Measurements from ENCODE around the gene POU2F1.

POU2F1 gene

GRCh38 chr1:167367705-167368104 lies 147.0 kb downstream of the POU2F1 start:
- DNase-seq (ENCODE audit: low spot score) = no peak

GRCh38 chr1:167369175-167369574 lies 148.5 kb downstream of the POU2F1 start:
- DNase-seq (ENCODE audit: low spot score) = no peak

GRCh38 chr1:167369933-167370332 lies 149.2 kb downstream of the POU2F1 start:
- no peak for DNase-seq (ENCODE audit: low spot score)

- no peak for DNase-seq (ENCODE audit: low spot score)
Observed at GRCh38 chr1:167371030-167371429, 150.3 kb downstream of the POU2F1 start.

- no peak for DNase-seq (ENCODE audit: low spot score)
Observed at GRCh38 chr1:167373398-167373797, 152.7 kb downstream of the POU2F1 start.

GRCh38 chr1:167373986-167374385 lies 153.3 kb downstream of the POU2F1 start:
- DNase-seq (ENCODE audit: low spot score) = no peak

- no peak for DNase-seq (ENCODE audit: low spot score)
Observed at GRCh38 chr1:167375949-167376348, 155.3 kb downstream of the POU2F1 start.

- DNase-seq (ENCODE audit: low spot score) = no peak
Observed at GRCh38 chr1:167387251-167387910, 166.7 kb downstream of the POU2F1 start.

- no peak for DNase-seq (ENCODE audit: low spot score)
Observed at GRCh38 chr1:167388976-167389375, 168.3 kb downstream of the POU2F1 start.

- DNase-seq (ENCODE audit: low spot score) = no peak
Observed at GRCh38 chr1:167392200-167392696, 171.6 kb downstream of the POU2F1 start.

GRCh38 chr1:167400359-167400953 lies 179.8 kb downstream of the POU2F1 start:
- no peak for DNase-seq (ENCODE audit: low spot score)

- DNase-seq (ENCODE audit: low spot score) = peak; percentile 58
Observed at GRCh38 chr1:167401260-167401873, 180.7 kb downstream of the POU2F1 start.

GRCh38 chr1:167404161-167404888 lies 183.6 kb downstream of the POU2F1 start:
- no peak for DNase-seq (ENCODE audit: low spot score)

GRCh38 chr1:167404908-167405307 lies 184.2 kb downstream of the POU2F1 start:
- no peak for DNase-seq (ENCODE audit: low spot score)

- DNase-seq (ENCODE audit: low spot score) = no peak
Observed at GRCh38 chr1:167408355-167408754, 187.7 kb downstream of the POU2F1 start.

- DNase-seq (ENCODE audit: low spot score) = no peak
Observed at GRCh38 chr1:167409183-167409582, 188.5 kb downstream of the POU2F1 start.

GRCh38 chr1:167412072-167412471 lies 191.4 kb downstream of the POU2F1 start:
- no peak for DNase-seq (ENCODE audit: low spot score)

- DNase-seq (ENCODE audit: low spot score) = no peak
Observed at GRCh38 chr1:167412920-167413319, 192.2 kb downstream of the POU2F1 start.

- DNase-seq (ENCODE audit: low spot score) = no peak
Observed at GRCh38 chr1:167413328-167413727, 192.6 kb downstream of the POU2F1 start.

- DNase-seq (ENCODE audit: low spot score) = no peak
Observed at GRCh38 chr1:167416506-167416905, 195.8 kb downstream of the POU2F1 start.

GRCh38 chr1:167418391-167418790 lies 197.7 kb downstream of the POU2F1 start:
- DNase-seq (ENCODE audit: low spot score) = no peak

- no peak for DNase-seq (ENCODE audit: low spot score)
Observed at GRCh38 chr1:167419245-167419644, 198.6 kb downstream of the POU2F1 start.

- no peak for DNase-seq (ENCODE audit: low spot score)
Observed at GRCh38 chr1:167420510-167420909, 199.8 kb downstream of the POU2F1 start.

Measured in ecto neural progenitor cell (in vitro differentiated cells).